ENCODE results near the gene WDR82.

- TF ChIP-seq, protein P1, sequence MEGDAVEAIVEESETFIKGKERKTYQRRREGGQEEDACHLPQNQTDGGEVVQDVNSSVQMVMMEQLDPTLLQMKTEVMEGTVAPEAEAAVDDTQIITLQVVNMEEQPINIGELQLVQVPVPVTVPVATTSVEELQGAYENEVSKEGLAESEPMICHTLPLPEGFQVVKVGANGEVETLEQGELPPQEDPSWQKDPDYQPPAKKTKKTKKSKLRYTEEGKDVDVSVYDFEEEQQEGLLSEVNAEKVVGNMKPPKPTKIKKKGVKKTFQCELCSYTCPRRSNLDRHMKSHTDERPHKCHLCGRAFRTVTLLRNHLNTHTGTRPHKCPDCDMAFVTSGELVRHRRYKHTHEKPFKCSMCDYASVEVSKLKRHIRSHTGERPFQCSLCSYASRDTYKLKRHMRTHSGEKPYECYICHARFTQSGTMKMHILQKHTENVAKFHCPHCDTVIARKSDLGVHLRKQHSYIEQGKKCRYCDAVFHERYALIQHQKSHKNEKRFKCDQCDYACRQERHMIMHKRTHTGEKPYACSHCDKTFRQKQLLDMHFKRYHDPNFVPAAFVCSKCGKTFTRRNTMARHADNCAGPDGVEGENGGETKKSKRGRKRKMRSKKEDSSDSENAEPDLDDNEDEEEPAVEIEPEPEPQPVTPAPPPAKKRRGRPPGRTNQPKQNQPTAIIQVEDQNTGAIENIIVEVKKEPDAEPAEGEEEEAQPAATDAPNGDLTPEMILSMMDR (IDR thresholded peaks at IDR 0.05): no peak
- TF ChIP-seq POLR2A (IDR thresholded peaks at IDR 0.05) (no peak), POLR2AphosphoS5 (IDR thresholded peaks at IDR 0.05) (no peak), EP300 (IDR thresholded peaks at IDR 0.05; ENCODE audit: low read depth) (no peak)
These were observed 14.0 kb upstream of the WDR82 start for GRCh38 chr3:52292247-52293065.
